GM12875 (cell line): ENCODE data around the gene SF3A2.

Experiments
- H3K4me3 ChIP-seq: one replicate; pipeline ENCODE4 v1.5.1; 2011; ENCODE audit warnings: low read depth, low read length, control low read depth
- TF ChIP-seq, protein P1 (sequence below): IDR thresholded peaks from 2 replicates; pipeline ENCODE4 v1.5.1; 2011; ENCODE audit warnings: low read depth, mild to moderate bottlenecking, control low read depth, inconsistent platforms, low read length, moderate library complexity, borderline replicate concordance; ENCODE audit not compliant: insufficient read depth

The SF3A2 gene

DNA sequence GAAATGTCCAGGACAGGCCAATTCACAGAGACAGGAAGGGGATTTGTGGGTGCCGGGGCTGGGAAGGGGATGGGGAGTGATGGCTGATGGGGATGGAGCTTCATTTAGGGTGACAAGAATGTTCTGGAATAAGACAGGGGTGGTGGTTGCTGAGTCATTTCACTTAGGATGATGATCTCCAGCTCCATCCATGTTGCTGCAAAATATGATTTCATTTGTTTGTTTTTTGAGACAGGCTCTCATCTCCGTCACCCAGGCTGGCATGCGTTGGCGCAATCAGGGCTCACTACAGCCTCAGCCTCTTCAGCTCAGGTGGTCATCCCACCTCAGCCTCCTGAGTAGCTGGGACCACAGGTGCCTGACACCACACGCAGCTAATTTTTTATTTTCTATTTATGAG is 22.7 kb downstream of the SF3A2 start:
- TF ChIP-seq, protein P1, sequence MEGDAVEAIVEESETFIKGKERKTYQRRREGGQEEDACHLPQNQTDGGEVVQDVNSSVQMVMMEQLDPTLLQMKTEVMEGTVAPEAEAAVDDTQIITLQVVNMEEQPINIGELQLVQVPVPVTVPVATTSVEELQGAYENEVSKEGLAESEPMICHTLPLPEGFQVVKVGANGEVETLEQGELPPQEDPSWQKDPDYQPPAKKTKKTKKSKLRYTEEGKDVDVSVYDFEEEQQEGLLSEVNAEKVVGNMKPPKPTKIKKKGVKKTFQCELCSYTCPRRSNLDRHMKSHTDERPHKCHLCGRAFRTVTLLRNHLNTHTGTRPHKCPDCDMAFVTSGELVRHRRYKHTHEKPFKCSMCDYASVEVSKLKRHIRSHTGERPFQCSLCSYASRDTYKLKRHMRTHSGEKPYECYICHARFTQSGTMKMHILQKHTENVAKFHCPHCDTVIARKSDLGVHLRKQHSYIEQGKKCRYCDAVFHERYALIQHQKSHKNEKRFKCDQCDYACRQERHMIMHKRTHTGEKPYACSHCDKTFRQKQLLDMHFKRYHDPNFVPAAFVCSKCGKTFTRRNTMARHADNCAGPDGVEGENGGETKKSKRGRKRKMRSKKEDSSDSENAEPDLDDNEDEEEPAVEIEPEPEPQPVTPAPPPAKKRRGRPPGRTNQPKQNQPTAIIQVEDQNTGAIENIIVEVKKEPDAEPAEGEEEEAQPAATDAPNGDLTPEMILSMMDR = no peak
- no peak overlapping the region for H3K4me3 ChIP-seq

DNA sequence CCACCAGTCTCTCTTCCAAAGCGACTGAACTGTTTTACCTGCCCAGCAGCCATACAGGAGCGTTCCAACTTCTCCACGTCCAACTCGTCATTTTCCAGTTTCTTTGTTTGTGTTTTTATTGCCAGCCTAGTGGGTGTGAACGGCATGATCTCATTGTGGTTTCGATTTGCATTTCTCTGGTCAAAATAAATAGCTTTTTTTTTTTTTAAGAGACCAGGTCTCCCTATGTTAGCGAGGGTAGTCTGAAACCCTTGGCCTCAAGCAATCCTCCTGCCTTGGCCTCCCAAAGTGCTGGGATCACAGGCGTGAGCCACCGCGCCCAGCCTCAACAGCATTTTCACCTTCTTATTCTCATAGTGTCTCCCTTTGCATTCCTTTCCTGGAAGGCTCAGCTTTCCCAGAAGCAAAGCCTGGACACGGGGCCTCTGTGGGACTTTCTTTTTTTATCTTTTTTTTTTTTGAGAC is 23.7 kb downstream of the SF3A2 start:
- TF ChIP-seq, protein P1 = no peak
- no peak overlapping the region for H3K4me3 ChIP-seq

DNA sequence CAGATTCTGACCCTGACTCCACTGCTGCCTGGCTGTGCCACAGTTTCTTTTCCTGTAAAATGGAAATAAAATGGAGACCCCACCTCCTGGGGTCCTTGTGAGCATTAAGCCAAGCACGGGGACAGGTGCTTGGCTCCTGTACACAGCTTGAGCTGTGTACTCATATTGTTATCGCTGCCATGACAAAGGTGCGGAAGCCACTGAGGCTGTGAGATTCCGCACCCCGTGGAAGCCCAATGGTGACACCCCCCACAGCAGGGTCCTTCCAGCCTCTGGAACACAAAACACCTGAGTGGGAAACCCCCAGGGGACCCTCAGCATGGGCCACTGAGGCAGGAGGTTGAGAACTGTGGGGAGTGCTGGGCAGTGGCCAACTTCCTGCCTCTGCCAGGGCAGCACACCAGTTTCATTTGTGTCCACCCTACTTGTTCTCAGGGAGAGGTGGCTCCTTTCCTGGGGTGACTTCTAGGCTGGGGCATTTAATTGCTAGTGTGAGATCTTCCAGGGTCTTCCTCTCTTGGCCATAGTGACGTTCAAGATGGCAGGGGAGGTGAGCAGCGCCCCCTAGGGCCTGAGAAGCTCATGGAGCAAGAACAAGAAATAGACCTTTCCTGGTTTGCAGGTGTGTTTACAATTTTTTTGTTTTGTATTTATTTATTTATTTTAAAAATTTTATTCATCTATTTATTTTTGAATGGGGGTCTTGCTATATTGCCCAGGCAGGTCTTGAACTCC is 25.0 kb downstream of the SF3A2 start:
- H3K4me3 ChIP-seq = no peak overlapping the region
- TF ChIP-seq, protein P1 = peak; percentile 70

DNA sequence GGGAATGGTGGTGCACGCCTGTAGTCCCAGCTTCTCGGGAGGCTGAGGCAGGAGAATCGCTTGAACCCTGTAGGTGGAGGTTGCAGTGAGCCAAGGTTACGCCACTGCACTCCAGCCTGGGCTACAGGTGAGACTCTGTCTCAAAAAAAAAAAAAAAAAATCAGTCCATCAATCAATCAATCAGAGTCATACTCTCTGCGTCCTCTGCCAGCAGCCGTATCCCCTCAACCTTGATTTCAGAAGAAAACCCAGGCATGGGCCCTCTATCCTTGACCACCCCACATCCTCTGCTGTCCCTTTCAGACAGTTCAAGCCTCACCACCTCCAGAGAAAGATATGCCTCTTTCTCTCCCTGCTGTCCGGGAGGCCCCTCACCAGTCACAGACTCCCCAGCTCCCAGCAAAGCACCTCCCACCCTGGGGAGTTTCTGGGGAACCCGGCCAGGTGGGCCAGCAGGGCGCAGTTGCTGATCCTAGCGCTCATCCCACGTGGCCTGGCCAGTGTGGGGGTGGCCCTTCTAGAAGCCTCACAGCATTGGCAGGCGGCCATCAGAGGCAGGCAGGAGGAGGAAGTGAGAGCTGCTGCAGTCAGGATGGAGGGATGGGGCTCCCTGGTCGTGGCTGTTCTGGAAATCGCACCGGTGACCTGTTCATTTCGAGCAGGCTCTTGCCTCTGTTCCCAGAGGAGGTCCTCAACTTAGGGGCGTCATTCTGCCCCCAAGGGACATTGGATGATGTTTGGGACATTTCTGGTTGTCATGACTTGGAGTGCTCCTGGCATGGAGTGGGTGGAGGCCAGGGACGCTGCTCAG is 29.8 kb downstream of the SF3A2 start:
- H3K4me3 ChIP-seq = peak overlapping the region; percentile 6
- TF ChIP-seq, protein P1 = no peak

DNA sequence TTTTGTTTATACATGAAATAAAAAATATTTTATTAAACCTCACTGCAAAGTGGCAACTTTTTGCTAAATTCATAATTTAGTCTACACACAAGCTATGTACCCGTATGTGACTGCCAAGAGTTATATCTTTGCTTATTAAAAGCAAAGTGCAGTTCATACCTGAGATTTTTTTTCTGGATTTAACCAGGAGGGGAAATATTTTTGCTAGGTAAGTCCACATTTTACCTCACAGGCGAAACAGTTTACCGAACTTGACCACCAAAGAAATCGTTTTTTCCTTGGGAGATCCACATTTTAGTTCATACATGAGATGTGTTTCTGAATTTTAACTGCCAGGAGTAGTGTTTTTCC is 31.8 kb downstream of the SF3A2 start:
- no peak overlapping the region for H3K4me3 ChIP-seq
- TF ChIP-seq, protein P1 = no peak

DNA sequence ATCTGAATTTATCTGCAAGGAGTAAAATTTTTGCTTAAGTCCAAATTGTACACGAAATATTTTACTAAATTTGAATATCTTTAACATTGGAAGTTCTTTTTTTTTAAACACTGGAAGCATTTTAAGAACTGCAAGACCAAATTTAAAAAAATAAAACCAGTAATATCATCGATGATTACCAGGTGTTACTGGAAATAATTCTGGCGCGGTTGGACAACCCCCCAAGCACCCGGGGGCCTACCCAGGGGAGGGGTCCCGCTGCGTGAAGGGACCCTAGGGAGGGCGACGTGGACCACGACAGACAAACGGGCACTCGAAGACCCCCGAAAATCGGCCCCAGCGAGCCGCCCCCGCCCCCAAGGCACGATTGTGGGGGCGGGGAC is 32.2 kb downstream of the SF3A2 start:
- TF ChIP-seq, protein P1 = no peak

More for the DNA sequence above, 32.2 kb downstream of the SF3A2 start:
- peak overlapping the region; percentile 62 for H3K4me3 ChIP-seq
